OCI-LY1 (cell line): ENCODE measurements around the gene THUMPD3.

ENCODE experiments used
- H2AFZ ChIP-seq: fragments of 200-600 bp; sonication (generic), shearing (Covaris generic); 2 replicates; pipeline ENCODE4 v1.6.0; 2014; ENCODE audit warnings: antibody characterized with exemption, mild to moderate bottlenecking, low read length
- H3F3A ChIP-seq: fragments of 200-600 bp; sonication (generic), shearing (Covaris generic); 2 replicates; pipeline ENCODE4 v1.6.0; 2014; ENCODE audit warnings: mild to moderate bottlenecking, antibody characterized with exemption, low read length, moderate library complexity; ENCODE audit not compliant: insufficient read depth
- H3K27ac ChIP-seq: fragments of 200-600 bp; sonication (generic); 2 replicates; pipeline ENCODE4 v1.5.1; 2014; ENCODE audit warnings: low read length, mixed run types, mild to moderate bottlenecking, low read depth; ENCODE audit not compliant: poor library complexity, severe bottlenecking
- H3K27me3 ChIP-seq: fragments of 200-600 bp; sonication (generic); 2 replicates; pipeline ENCODE4 v1.6.0; 2014; ENCODE audit warnings: antibody characterized with exemption, mild to moderate bottlenecking, low read length, moderate library complexity; ENCODE audit not compliant: insufficient read depth
- H3K36me3 ChIP-seq: fragments of 200-600 bp; sonication (generic); 2 replicates; pipeline ENCODE4 v1.6.1; 2014; ENCODE audit warnings: mild to moderate bottlenecking, antibody characterized with exemption, low read length, moderate library complexity, mixed read lengths; ENCODE audit not compliant: insufficient read depth
- H3K4me1 ChIP-seq: fragments of 200-600 bp; sonication (generic); 2 replicates; pipeline ENCODE4 v1.5.1; 2014; ENCODE audit warnings: mild to moderate bottlenecking, low read length, moderate library complexity; ENCODE audit not compliant: insufficient read depth, severe bottlenecking
- H3K4me2 ChIP-seq: fragments of 200-600 bp; sonication (generic), shearing (Covaris generic); 2 replicates; pipeline ENCODE4 v1.6.1; 2014; ENCODE audit warnings: low read length
- H3K4me3 ChIP-seq: fragments of 200-600 bp; sonication (generic); 2 replicates; pipeline ENCODE4 v1.5.1; 2014; ENCODE audit warnings: low read length, low read depth, mild to moderate bottlenecking, mixed read lengths; ENCODE audit not compliant: poor library complexity, severe bottlenecking
- H3K79me2 ChIP-seq: fragments of 200-600 bp; shearing (Covaris generic); 2 replicates; pipeline ENCODE4 v1.6.1; 2016; ENCODE audit warnings: mixed run types, low read length, mixed read lengths; ENCODE audit not compliant: insufficient read depth
- H3K9ac ChIP-seq: fragments of 200-600 bp; sonication (generic), shearing (Covaris generic); 2 replicates; pipeline ENCODE4 v1.6.1; 2014; ENCODE audit warnings: mild to moderate bottlenecking, low read length, mixed read lengths
- H3K9me2 ChIP-seq: fragments of 200-600 bp; sonication (generic), shearing (Covaris generic); 2 replicates; pipeline ENCODE4 v1.6.1; 2014; ENCODE audit warnings: low read depth, mild to moderate bottlenecking, low read length, mixed read lengths
- H3K9me3 ChIP-seq: fragments of 200-600 bp; shearing (Covaris generic); 2 replicates; pipeline ENCODE4 v1.6.1; 2014; ENCODE audit warnings: low read length, mixed read lengths
- H4K20me1 ChIP-seq: fragments of 200-600 bp; sonication (generic), shearing (Covaris generic); 2 replicates; pipeline ENCODE4 v1.6.0; 2016; ENCODE audit warnings: mild to moderate bottlenecking, low read length; ENCODE audit not compliant: insufficient read depth
- CTCF ChIP-seq: fragments of 200-600 bp; sonication (generic), shearing (Covaris generic); IDR thresholded peaks from 2 replicates; pipeline ENCODE4 v1.5.1; 2017; ENCODE audit warnings: mild to moderate bottlenecking, antibody characterized with exemption, low read length, moderate library complexity, mixed read lengths
- EZH2 ChIP-seq: fragments of 200-600 bp; sonication (generic), shearing (Covaris generic); IDR thresholded peaks from 2 replicates; pipeline ENCODE4 v1.8.0; 2017; ENCODE audit warnings: borderline replicate concordance, mixed run types, mild to moderate bottlenecking, antibody characterized with exemption, low read length, moderate library complexity, mixed read lengths

THUMPD3 gene

GRCh38 chr3:9351709-9352126 lies 11.1 kb upstream of the THUMPD3 start:
- Histone ChIP-seq H3K36me3 (no peaks in the 10 kb centered on the region), H3K4me2 (no peak overlapping the region), H3K27me3 (no peaks in the 10 kb centered on the region), H3K4me3 (no peak overlapping the region), H3F3A (peaks cover 4% of the 10 kb centered on the region; the same call in 1 of the 2 replicates), H2AFZ (no peak overlapping the region), H3K9me3 (no peaks in the 10 kb centered on the region), H3K4me1 (peaks cover 20% of the 10 kb centered on the region), H3K79me2 (no peaks in the 10 kb centered on the region), H3K9ac (no peak overlapping the region), H3K27ac (no peak overlapping the region), H4K20me1 (no peaks in the 10 kb centered on the region), H3K9me2 (no peaks in the 10 kb centered on the region)
- TF ChIP-seq CTCF = no peak
- TF ChIP-seq EZH2 = no peak

DNA sequence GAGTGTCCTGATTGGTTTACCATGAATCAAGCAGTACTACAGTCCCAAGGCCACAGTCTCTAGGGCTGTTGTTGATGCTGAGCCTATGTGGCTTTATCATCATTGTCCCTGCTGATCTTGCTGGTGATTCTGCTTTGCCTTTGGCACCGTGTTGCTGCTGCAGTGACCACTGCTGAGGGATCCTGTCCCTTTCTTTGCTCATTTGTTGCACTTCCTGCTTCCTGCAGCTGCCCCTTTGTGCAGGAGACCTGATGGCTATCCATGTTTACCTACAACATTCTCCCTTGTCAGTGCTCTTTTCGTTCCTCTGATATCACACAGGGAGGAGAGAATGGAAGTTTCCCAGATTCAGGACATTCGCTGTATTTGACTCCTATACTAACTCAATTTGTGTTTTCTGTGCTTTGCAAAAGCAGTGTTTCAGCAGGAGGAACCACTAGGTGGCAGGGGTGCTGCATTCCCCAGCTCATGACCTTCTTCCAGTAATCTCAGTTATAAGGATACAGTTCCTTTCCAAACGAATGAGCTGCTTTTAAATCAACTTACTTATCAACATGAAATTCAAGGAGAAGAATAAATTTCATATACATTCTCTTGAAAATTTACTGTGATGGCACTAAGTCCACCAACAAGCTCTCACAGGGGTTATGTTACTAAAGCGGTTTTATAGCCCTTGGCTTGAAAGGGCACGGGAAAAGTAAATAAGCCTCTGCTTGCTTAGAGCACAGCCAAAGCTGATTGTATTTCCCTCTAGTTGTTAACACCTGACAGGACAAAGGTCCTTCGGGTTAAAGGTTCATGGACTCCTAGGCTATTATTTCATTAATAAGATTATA lies 9.7 kb upstream of the THUMPD3 start:
- Histone ChIP-seq H3K4me3 (no peak overlapping the region), H3K79me2 (no peaks in the 10 kb centered on the region), H2AFZ (no peak overlapping the region), H3K4me2 (peak overlapping the region; percentile 13; the same call in 1 of the 2 replicates), H3K36me3 (no peaks in the 10 kb centered on the region), H3K27ac (peak overlapping the region; percentile 69), H3K9me2 (no peaks in the 10 kb centered on the region), H4K20me1 (no peaks in the 10 kb centered on the region), H3K9ac (no peak overlapping the region), H3F3A (peaks cover 4% of the 10 kb centered on the region; the same call in 1 of the 2 replicates), H3K4me1 (peaks cover 20% of the 10 kb centered on the region), H3K27me3 (no peaks in the 10 kb centered on the region), H3K9me3 (no peaks in the 10 kb centered on the region)
- TF ChIP-seq CTCF (peak; percentile 98), EZH2 (no peak)

GRCh38 chr3:9361691-9362388 lies 1.0 kb upstream of the THUMPD3 start:
- Histone ChIP-seq H3K36me3 (peaks cover 24% of the 10 kb centered on the region), H2AFZ (no peak overlapping the region), H3F3A (no peaks in the 10 kb centered on the region), H3K9ac (no peak overlapping the region; the same call in 1 of the 2 replicates), H3K9me3 (no peaks in the 10 kb centered on the region), H3K27me3 (no peaks in the 10 kb centered on the region), H3K4me1 (peaks cover 20% of the 10 kb centered on the region), H3K79me2 (peaks cover 9% of the 10 kb centered on the region; the same call in 1 of the 2 replicates), H3K4me3 (peak overlapping the region; percentile 73), H3K27ac (no peak overlapping the region), H3K4me2 (peak overlapping the region; percentile 68), H4K20me1 (no peaks in the 10 kb centered on the region), H3K9me2 (no peaks in the 10 kb centered on the region)
- TF ChIP-seq EZH2 = no peak
- TF ChIP-seq CTCF = no peak
